AG09309 (cell line): ENCODE results near the gene SLC39A11.

Experiments used
- DNase-seq: peaks from one replicate; pipeline ENCODE4 v3.0.0-alpha.2; 2010; ENCODE audit warnings: low read depth
- H3K4me3 ChIP-seq: 2 replicates; pipeline ENCODE4 v1.5.1; 2011; ENCODE audit warnings: mild to moderate bottlenecking, low read depth, low read length, moderate library complexity; ENCODE audit not compliant: control insufficient read depth
- TF ChIP-seq, protein P1 (sequence below): IDR thresholded peaks from 2 replicates; pipeline ENCODE4 v1.5.1; 2011; ENCODE audit warnings: mild to moderate bottlenecking, low read depth, low read length, inconsistent platforms; ENCODE audit not compliant: insufficient read depth, control insufficient read depth; ENCODE audit errors: missing control alignments

Gene SLC39A11

DNA sequence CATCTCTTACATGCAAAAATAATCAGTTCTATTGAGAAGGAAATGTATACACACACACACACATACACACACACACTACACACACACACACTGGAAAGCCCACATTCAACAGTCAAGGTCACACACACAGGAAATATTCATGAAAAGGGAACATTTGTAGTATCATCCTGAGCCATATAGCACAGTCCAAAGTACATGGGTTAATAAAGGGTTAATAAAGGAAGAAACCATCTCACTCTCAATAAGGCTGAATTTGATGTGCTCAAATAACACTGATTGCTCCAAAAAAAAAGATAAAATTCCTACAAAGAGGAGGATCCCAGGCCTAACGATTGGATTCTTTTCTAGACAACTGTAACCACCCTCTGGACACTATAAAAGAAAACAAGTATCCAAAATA, 164.7 kb downstream of the SLC39A11 start:
- H3K4me3 ChIP-seq: no peak overlapping the region
- TF ChIP-seq, protein P1, sequence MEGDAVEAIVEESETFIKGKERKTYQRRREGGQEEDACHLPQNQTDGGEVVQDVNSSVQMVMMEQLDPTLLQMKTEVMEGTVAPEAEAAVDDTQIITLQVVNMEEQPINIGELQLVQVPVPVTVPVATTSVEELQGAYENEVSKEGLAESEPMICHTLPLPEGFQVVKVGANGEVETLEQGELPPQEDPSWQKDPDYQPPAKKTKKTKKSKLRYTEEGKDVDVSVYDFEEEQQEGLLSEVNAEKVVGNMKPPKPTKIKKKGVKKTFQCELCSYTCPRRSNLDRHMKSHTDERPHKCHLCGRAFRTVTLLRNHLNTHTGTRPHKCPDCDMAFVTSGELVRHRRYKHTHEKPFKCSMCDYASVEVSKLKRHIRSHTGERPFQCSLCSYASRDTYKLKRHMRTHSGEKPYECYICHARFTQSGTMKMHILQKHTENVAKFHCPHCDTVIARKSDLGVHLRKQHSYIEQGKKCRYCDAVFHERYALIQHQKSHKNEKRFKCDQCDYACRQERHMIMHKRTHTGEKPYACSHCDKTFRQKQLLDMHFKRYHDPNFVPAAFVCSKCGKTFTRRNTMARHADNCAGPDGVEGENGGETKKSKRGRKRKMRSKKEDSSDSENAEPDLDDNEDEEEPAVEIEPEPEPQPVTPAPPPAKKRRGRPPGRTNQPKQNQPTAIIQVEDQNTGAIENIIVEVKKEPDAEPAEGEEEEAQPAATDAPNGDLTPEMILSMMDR: no peak
- DNase-seq: no peak

GRCh38 chr17:72927146-72927545, 165.3 kb downstream of the SLC39A11 start:
- DNase-seq: no peak
- TF ChIP-seq, protein P1: no peak
- H3K4me3 ChIP-seq: no peak overlapping the region

DNA sequence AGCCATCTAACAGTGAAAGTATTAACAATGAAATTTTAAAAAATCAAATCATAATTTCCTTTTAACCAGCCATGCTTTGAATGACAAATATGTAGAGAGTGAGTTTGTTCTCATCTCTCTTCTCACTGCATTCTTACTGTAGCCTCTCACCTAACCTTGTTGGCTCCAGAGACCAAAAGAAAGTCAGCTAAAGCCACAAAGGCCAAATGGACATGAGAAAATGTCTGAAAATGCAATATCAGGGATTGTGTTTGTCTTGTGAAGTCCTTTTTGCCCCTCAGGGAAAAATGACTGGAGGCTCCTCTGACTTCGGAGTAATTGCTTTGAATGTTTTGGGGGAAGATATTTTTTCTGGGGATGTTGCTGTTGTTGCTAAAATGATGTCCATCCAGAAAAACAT, 166.3 kb downstream of the SLC39A11 start:
- no peak overlapping the region for H3K4me3 ChIP-seq
- DNase-seq: no peak
- TF ChIP-seq, protein P1: no peak

DNA sequence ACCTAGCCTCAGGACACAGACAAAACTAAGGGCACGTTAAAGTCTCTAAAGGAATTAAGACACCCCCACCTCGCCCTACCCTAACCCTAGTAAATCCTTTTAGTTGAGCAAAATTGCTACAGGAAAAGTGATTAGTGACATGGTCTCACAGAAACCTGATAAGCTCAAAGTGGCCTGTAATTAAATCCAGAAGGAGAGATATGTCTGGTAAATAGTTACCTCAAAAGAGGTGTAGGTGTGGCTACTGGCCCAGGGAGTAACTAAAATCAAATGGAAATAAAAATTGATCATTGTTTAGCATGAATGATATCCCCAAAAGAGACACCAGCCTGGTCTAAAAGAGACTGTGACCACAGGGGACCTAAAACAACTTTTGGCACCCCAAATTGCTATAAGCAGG, 168.3 kb downstream of the SLC39A11 start:
- H3K4me3 ChIP-seq: no peak overlapping the region
- TF ChIP-seq, protein P1: no peak
- no peak for DNase-seq

GRCh38 chr17:72922219-72922618, 170.3 kb downstream of the SLC39A11 start:
- no peak overlapping the region for H3K4me3 ChIP-seq
- TF ChIP-seq, protein P1: no peak
- no peak for DNase-seq

GRCh38 chr17:72921347-72922054, 171.0 kb downstream of the SLC39A11 start:
- no peak overlapping the region for H3K4me3 ChIP-seq
- TF ChIP-seq, protein P1: no peak
- DNase-seq: no peak
